G401 (cell line): ENCODE results near the gene SORCS3. TPM values are rescaled to one million over a fixed set of nuclear protein-coding genes. Genes with fewer than 3 reads are reported as not detected.

Experiments
- DNase-seq: peaks from one replicate; pipeline ENCODE4 v3.0.0-alpha.2; 2015; ENCODE audit warnings: low spot score
- in situ Hi-C: cut with HindIII; loops from 2 replicates; pipeline ENCODE4 v1.10.0; 2016; ENCODE audit warnings: low sequenced_read_pairs, mixed read lengths
- total RNA-seq: library from RNA; depleted of rRNA; stranded (reverse); fragments of >200 nt; shearing (Covaris generic); gene quantifications from 2 replicates; pipeline ENCODE4 v1.2.3, GENCODE V29; 2014

SORCS3 gene
- total RNA-seq, 1 experiment from 2014 or later, result not detected

DNA sequence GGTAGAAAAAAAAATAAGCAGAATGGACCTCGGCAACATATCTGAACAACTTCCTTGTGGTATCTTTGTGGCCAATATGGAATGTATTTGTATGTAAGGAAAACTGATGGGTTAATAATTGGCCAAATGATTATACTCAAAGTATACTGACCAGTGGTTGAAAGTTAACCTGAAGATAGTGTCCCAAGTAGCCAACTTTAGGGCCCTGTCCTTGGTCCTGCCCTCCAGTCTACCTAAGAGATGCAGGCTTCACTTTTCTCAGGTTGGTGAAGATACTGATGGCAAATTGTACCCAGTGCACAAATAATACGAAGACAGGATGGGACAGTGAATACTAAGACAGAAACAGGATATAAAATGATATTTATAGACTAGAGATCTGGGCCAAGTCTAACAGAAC, 109.2 kb downstream of the SORCS3 start:
- no peak for DNase-seq
- in situ Hi-C loops, result no loop called here

DNA sequence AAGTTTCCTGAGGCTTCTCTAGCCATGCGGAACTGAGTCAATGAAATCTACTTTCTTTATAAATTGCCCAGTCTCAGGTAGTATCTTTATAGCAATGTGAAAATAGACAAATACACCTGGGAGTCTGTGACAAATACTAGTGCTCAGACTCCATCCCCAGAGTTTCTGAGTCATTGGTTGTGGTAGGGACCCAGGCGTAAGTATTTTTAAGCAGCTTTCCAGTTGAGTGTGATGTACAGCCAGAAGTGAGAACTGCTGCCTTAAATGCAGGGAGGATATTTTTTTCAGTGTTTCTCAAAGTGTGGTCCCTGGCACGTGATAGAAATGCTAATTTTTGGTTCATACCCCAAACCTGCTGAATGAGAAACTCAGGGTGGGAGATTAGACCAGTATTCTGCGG, 121.7 kb downstream of the SORCS3 start:
- no peak for DNase-seq
- in situ Hi-C loops, result no loop called here

DNA sequence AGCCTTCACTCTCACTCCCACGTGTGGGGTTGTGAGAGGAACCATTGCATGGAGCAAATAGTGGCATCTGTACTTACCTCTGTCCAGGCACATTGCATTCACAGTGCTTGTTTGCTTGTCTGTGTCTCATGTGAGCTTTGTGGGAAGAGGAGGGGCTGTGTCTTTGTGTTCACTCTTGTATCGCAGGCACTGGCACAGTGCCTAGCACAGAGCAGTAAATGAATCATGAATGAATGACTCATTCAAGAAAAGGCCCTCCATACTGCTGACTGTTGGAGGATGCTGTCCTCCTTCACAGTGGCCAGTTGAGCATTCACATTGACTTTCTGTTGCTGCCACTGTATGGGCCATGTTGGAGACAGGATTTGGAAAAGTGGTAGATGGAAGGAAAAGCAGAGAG, 125.3 kb downstream of the SORCS3 start:
- no peak for DNase-seq
- in situ Hi-C loops, result no loop called here

DNA sequence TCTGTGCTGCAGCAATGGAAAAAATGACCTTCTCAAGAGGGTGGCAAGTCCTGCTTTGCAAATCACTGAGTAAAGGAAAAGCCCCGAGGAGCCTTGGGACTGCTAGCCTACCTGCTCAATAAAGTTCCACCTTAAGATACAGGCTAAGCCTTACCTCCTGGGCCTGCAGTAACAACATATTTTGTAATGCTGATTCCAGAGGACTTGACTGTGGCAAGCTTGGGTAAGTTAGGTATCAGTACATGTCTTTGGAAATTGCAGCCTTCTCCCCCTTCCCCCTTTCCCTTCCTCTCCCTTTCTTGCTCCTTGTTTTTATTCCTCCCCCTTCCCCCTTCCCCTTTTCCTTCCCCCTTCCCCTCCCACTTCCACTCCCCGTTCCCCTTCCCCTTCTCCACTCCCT, 126.2 kb downstream of the SORCS3 start:
- in situ Hi-C loops, result no loop called here
- no peak for DNase-seq

DNA sequence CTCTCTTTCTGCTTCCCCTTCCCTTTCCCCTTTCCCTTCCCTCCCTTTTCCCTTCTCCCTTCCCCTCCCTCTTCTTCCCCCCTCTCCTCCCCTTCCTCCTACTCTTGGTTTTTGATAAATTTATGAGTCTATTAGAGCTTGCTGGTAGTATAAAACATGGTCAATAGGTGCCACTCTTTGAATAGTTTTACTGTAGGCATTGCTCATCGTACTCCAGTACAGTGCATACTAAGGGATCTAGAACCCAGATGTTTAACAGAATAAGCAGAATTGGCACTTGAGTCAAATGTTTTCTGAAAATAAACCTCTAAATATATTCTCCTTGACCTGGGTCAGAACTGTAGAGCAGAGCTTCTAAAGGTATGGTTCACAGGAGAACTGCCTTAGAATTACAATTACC, 126.7 kb downstream of the SORCS3 start:
- no peak for DNase-seq
- in situ Hi-C loops, result no loop called here

DNA sequence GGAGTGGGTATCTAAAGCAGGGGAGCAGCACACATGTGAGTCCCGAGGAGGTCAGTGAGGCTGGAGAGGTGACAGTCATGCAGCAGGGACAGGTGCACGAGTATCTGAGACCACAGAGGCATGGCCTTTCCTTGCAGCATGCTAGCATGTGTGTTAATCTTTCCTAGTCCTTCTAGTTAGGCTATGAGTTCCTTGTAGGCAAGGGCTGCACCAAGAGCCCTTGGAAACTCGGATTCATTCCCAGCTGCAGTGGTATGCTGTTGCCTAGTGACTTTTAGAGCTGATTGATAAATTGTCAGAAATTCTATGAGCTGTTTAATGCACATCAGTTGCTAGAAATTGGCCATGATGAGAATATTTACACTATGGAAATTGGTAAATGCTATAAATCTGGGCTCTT, 132.0 kb downstream of the SORCS3 start:
- in situ Hi-C loops, result no loop called here
- no peak for DNase-seq

DNA sequence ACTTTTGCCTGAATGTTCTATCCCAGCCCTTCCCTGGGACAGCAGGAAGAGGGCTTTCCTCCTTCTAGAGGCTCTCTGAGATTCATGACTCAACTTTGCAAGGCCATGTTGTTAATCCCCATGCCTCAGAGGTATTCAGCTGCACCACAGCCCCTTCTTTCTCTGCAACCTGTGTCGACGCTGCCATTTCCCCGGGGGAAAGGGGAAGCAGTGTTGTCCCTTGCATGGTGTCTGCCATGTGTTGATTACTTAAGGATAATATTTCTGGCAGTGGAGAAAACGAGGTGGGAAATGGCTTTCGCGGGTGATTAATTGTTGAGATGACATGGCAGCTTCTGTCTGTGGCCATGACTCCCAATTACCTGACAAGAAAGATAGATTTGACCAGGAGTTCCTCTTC, 133.1 kb downstream of the SORCS3 start:
- in situ Hi-C loops, result no loop called here
- no peak for DNase-seq

DNA sequence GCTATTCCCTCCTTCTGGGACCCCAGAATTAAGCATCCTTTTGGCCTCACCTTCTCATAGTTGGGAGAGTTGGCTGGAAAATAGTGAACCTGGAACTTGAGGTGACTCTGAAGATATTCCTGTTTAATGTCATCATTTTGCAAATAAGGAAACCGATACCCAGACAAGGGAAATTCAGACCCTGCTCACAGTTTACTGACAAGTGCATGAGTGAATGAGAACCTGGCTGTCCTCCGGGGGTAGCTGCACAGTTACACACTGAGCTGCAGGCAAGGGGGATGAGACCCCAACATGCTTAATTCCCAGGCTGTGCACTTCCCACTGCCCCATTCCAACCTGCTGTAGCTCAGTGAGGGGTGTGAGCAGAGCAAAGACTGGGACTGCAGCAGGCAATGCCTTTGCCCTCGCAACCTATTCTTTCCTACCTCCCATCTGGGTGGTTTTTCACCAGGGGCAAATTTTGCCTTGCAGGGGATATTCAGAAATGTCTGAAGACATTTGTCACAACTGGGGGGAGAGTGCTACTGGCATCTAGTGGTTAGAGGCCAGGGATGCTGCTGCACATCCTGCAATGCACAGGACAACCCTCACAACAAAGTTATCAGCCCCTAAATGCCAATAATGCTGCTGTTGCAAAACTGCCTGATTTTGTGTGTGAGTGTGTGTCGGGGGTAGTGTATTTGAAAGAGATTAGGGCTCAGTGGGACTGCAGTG, 136.2 kb downstream of the SORCS3 start:
- in situ Hi-C loops, result no loop called here
- no peak for DNase-seq

DNA sequence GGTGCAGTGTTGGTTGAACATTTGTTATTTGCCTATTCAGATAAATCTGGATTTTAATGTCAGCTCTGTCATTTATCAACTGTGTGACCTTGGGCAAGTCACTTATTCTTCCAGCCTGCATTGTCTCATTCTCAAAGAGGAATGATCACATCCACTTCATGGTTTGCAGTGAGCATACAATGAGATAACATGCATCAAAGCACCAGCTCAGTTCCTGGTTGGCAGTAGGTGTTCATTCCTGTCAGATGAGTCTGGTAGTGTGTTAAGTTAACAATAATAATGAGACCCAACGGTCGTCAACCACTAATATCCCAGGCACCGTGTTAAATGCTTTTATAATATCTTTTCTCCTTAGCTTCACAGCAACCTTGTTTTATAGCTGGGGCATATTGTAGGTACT, 137.3 kb downstream of the SORCS3 start:
- DNase-seq, result no peak
- in situ Hi-C loops, result no loop called here

DNA sequence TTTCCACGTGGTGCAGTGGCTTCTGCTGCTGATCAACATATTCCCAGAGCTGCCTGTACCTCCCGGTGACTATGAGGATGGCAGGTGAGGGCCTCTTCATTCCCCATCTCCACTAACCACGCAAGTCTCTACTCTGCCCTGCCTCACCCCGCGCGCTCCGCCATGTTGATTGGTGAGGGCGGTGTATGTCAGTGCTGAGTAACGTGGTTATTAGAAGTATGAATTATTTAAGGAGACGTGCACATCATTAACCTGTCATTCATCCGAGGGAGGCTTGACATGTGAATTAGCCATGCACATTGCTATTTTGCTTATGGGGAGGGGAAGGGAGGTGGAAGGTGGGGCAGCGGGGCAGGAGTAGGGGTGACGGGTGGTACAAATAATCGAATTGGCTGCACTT, 138.6 kb downstream of the SORCS3 start:
- in situ Hi-C loops, result no loop called here
- DNase-seq, result no peak

DNA sequence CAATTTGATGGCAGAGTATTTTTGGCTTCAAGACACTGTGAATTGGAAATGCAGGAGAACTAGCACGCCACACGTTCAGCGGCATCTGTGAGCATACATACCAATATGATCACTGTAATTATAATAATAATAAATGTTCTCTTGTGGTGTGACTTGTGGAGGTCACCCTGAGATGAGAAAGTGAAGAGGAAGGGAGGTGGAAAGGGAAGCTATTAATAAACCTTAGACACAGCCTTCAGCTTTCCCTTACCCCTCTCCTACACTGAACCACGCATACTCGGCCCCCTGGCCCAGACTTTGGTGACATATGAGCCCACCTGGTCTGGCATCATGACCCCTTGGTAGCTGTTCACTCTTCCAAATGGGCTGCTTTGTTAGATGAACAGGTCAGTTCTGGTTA, 139.1 kb downstream of the SORCS3 start:
- in situ Hi-C loops, result no loop called here
- DNase-seq, result no peak

DNA sequence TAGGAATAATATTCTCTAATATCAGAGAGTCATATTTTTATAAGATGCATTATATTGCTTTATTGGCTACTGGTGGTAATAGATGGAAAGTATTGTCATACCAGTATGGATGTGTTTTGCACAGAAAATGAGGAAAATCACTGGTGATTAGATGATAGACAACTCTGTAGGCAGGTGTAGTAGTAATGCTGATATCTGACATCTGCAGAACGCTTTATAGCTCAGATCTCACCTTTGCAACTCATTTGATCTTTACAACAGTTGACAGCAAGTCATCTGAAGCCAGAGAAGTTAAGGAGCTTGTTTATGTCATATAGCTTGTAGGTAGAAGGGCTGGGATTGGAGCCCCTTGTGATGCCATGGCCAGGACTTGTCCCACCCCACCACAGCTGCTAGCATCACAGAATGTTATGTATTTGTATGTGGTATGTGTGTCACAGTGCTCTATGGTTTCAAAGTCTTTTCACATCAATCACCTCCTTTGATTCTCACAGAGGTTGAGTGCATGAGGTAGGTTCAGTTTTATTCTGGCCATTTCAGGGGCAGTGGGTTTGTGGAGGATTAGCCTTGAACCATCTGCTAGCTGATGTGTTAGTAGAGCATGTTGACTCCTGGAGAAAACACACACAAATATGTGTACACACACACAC, 140.0 kb downstream of the SORCS3 start:
- in situ Hi-C loops, result no loop called here
- no peak for DNase-seq

DNA sequence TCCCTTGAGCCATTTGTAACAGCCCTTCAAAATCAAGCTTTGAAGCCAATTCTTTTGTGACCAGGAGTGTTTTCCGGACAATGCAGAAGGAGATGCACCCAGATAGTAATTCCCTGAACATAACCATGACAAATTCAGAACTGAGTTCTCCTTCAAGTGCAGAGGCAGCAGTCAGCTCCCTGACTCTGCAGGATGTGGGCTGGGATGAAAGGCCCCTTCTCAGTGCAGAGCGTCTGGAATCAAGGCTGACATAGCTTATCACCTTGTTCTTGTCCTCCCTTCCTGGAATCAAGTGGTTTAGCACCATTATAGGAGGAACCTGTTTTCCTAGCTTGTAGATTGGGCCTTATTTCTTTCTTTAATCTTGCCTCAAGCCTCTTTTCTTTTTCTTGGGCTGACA, 143.4 kb downstream of the SORCS3 start:
- in situ Hi-C loops, result no loop called here
- DNase-seq, result no peak

DNA sequence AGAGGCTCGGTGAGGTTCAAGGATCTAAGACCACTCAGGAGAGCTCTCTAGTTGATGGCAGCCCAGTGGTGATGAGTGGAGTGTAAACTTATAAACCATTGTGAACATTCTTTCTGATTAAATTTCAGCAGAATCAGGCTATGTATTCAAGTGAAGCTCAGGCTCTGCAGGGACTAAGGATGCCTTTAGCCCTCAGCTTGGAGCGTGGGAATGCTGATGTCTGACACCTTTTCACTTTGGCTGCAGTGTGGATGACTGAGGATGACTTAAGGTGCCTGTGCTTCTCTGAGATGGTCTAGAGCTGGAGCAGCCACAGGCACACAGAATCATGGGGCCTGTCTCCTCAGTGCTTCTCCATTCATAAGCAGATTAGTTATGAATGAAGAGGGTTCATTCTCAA, 150.4 kb downstream of the SORCS3 start:
- no peak for DNase-seq
- in situ Hi-C loops, result no loop called here

DNA sequence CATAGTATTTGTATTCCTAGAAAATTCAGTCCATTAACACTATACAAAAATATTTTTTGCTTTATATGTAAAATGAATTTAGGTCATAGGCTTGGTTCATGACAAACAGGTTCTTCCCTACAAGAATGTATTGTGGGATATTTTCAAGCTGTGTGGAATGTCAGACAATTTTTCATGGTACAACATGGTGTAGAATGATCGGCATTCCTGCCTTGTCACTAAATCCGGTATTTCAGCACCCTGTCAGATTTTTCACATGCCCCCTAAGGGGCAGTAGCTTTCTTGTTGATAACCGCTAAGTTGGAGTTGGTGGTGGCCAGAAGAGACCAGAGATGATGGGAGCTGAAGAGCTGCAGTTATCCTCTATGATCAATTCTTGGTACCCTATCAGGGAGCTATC, 154.3 kb downstream of the SORCS3 start:
- in situ Hi-C loops, result no loop called here
- no peak for DNase-seq

DNA sequence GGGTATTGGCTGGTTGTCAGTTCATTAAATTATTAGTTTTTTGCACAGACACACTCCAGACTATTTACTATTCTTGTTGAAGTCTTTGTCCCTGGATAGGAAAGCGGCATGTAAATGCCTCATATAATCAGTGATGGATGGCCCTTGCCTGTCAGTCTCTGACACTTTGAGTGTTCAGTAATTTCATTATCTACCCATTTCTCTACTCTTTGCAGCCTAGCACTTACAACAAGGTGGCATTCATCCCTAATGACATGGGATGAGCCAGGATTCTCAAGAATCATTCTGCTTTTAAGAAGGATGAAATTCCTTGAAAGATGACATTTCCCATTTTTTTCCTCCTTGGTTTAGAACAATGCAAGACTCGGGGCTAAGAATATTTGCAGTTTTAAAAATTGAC, 155.7 kb downstream of the SORCS3 start:
- in situ Hi-C loops, result no loop called here
- DNase-seq, result no peak

DNA sequence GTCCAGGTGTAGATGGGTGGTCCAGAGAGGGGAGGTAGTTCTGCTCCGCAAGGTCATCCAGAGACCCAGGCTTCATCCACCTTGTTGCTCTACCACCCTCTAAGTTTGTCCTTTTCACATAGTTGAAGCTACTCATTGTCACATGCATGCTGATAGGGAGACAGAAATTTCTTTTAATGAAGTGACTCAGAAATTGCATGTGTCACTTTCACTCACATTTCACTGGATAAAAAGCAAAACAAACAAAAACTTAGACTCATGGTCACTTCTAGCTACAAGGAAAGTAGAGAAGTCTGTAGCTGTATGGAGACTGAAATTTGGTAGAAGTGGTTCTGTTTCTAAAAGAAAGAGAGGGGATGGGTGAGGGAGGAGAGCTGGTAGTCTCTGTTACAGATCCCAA, 161.9 kb downstream of the SORCS3 start:
- in situ Hi-C loops, result no loop called here
- no peak for DNase-seq

DNA sequence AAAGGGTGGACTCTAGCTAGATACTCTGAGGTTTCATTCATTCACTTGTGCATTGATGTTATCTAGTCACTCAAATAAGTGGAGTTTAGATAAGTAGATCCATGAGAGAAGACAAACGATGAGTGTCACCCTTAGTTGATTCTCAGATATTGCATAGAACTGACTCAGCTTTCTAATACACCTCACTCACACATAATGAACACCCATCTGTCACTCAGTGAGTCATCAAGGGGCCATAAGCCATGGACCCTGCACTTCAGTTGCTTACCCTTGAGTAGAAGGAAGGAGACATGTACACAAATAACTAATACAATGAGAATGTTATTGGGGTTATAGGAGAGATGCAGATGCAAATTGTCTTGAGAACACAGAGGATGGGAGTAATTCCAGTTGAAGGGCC, 163.8 kb downstream of the SORCS3 start:
- in situ Hi-C loops, result no loop called here
- no peak for DNase-seq

DNA sequence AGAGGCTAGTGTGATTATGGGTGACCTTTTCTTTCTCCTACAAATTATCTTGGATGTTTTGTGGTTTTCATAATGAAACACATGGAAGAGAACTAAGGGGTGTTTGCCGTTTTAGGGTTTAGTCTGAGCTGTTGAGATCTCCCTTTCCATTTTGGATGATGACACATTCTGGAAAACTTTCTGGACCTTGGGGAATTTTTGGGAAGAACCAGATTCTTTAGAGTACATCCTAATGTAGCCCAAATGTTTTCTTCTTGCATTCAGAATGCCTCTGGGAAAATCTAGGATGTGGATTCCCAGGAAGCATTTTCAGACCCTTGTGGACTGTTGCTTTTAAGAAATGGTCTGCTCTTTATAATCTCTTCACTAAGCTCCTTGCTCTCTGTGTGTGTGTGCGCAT, 165.7 kb downstream of the SORCS3 start:
- in situ Hi-C loops, result no loop called here
- no peak for DNase-seq

DNA sequence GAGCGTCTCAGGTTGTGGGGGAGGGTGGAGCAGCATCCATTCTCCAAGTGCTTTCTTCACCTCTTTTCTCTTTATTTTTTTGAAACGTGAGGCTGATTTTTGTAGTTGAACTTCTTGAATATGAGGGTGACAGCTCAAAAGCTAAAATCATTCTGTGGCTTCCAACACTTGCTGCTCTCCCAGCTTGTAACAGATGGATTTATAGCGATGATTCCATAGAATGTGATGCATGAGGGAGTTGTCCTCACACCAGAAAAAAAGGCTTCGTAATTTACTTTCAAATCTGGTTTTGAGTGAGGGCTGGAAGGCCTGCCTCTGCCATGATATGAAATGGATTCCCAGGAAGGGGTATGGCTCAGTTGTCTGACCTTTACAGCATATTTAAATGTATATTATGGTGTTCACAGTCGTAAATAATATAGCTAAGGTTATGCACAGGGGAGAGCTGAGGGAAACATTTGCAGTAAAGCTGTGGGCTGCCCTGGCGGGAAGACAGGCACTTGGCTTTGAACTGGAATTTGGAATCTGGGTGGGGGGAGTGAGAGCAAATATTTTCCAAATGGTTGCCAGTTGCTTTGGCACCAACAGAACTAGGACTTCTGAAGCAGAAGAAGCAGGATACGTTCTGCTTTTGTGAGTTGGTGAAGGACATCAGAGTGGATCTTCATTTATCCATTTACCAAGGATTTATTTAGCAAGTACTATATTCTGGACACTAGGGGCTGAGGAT, 166.7 kb downstream of the SORCS3 start:
- in situ Hi-C loops, result no loop called here
- DNase-seq, result no peak
